Liver (tissue), 9 donors: ENCODE data around the gene SMIM7. TPM values are rescaled to one million over a fixed set of nuclear protein-coding genes. Genes with fewer than 3 reads are reported as not detected.

Source experiments
- DNase-seq: peaks from one replicate; pipeline ENCODE4 v3.0.0-alpha.2; 2017; ENCODE audit warnings: low spot score
- H3K27ac ChIP-seq, 2 donors: one replicate each; pipeline ENCODE4 v1.7.0; 2013; ENCODE audit warnings: inconsistent platforms in 2 of 2, low read length in 2 of 2, control low read depth in 1 of 2, low read depth in 1 of 2, mild to moderate bottlenecking in 1 of 2
- H3K27me3 ChIP-seq, 4 donors: one replicate each; pipeline versions ENCODE4 v1.6.1 to v1.7.0; 2013; ENCODE audit warnings: low read length in 3 of 4, inconsistent platforms in 1 of 4, mild to moderate bottlenecking in 1 of 4, moderate library complexity in 1 of 4; ENCODE audit not compliant: control insufficient read depth in 4 of 4, insufficient read depth in 4 of 4
- H3K36me3 ChIP-seq, 4 donors: one replicate each; pipeline versions ENCODE4 v1.6.1 to v1.7.0; 2013; ENCODE audit warnings: low read length in 3 of 4, mild to moderate bottlenecking in 3 of 4, low read depth in 1 of 4, moderate library complexity in 1 of 4; ENCODE audit not compliant: control insufficient read depth in 4 of 4, insufficient read depth in 3 of 4
- H3K4me1 ChIP-seq, 4 donors: one replicate each; pipeline versions ENCODE4 v1.6.1 to v1.7.0; 2013; ENCODE audit warnings: low read length in 3 of 4, mild to moderate bottlenecking in 3 of 4, moderate library complexity in 1 of 4; ENCODE audit not compliant: control insufficient read depth in 4 of 4, insufficient read depth in 4 of 4
- H3K4me3 ChIP-seq, 3 donors: one replicate each; pipeline versions ENCODE4 v1.6.1 to v1.7.0; 2013; ENCODE audit warnings: low read length in 3 of 3, control low read depth in 1 of 3, low read depth in 1 of 3, mild to moderate bottlenecking in 1 of 3
- H3K9ac ChIP-seq, 2 donors: one replicate each; pipeline ENCODE4 v1.7.0; 2013; ENCODE audit warnings: low read length in 2 of 2, mild to moderate bottlenecking in 2 of 2, moderate library complexity in 2 of 2, control low read depth in 1 of 2, low read depth in 1 of 2
- H3K9me3 ChIP-seq, 4 donors: one replicate each; pipeline versions ENCODE4 v1.6.1 to v1.7.0; 2013; ENCODE audit warnings: low read length in 3 of 4; ENCODE audit not compliant: control insufficient read depth in 4 of 4
- ATF3 ChIP-seq: IDR thresholded peaks from 2 replicates; pipeline ENCODE4 v1.6.1; 2016; ENCODE audit warnings: antibody characterized with exemption
- CTCF ChIP-seq: fragments of 150-350 bp; IDR thresholded peaks from 2 replicates; pipeline ENCODE4 v1.5.1; 2017; ENCODE audit warnings: improper control_type of control experiment, low read depth, low read length; ENCODE audit not compliant: missing input control
- FOXA1 ChIP-seq: IDR thresholded peaks from 2 replicates; pipeline ENCODE4 v1.6.1; 2016; ENCODE audit warnings: antibody characterized with exemption
- FOXA2 ChIP-seq: IDR thresholded peaks from 2 replicates; pipeline ENCODE4 v1.6.1; 2016; ENCODE audit warnings: antibody characterized with exemption
- HNF4A ChIP-seq, 2 donors: conservative IDR thresholded peaks; 2 replicates each; pipeline ENCODE4 v1.6.1; 2016; ENCODE audit warnings: antibody characterized with exemption in 2 of 2, mild to moderate bottlenecking in 2 of 2
- HNF4G ChIP-seq: IDR thresholded peaks from 2 replicates; pipeline ENCODE4 v1.6.1; 2016; ENCODE audit warnings: antibody characterized with exemption
- NR2F2 ChIP-seq: IDR thresholded peaks from 2 replicates; pipeline ENCODE4 v1.6.1; 2016; ENCODE audit warnings: antibody characterized with exemption
- RAD21 ChIP-seq, 2 donors: IDR thresholded peaks; 2 replicates each; pipeline ENCODE4 v1.6.1; 2016; ENCODE audit warnings: antibody characterized with exemption in 2 of 2, mild to moderate bottlenecking in 2 of 2
- RXRA ChIP-seq, 2 donors: IDR thresholded peaks; 2 replicates each; pipeline ENCODE4 v1.6.1; 2017 to 2018; ENCODE audit warnings: antibody characterized with exemption in 2 of 2, mild to moderate bottlenecking in 1 of 2
- SP1 ChIP-seq: IDR thresholded peaks from 2 replicates; pipeline ENCODE4 v1.6.1; 2018; ENCODE audit warnings: antibody characterized with exemption, mild to moderate bottlenecking
- TAF1 ChIP-seq: conservative IDR thresholded peaks from 2 replicates; pipeline ENCODE4 v1.6.1; 2016; ENCODE audit warnings: antibody characterized with exemption, mild to moderate bottlenecking
- YY1 ChIP-seq: IDR thresholded peaks from 2 replicates; pipeline ENCODE4 v1.6.1; 2016; ENCODE audit warnings: antibody characterized with exemption, mild to moderate bottlenecking
- ZBTB33 ChIP-seq: IDR thresholded peaks from 2 replicates; pipeline ENCODE4 v1.6.1; 2016; ENCODE audit warnings: antibody characterized with exemption
- WGBS: extraction: QIAGEN DNeasy Blood & Tissue Kit; methylation state at CpG from one replicate; pipeline ENCODE4 v1.1.7; 2013; 5-methylcytosine and 5-hydroxymethylcytosine counted together
- polyA plus RNA-seq, 2 donors: library from polyadenylated mRNA; stranded (reverse) in 1 of 2; unstranded in 1 of 2; fragments of 200-250 nt in 1 of 2; fragments of >200 nt in 1 of 2; fragmentation: Nextera tagmentation in 1 of 2; extraction: Ambion mirVana in 1 of 2; gene quantifications; one replicate each; pipeline versions ENCODE4 v1.2.1 to v1.2.3, GENCODE V29; 2013 to 2015
- total RNA-seq, 2 donors: library from RNA; depleted of rRNA; stranded (reverse); fragments of >200 nt; gene quantifications; one replicate each; pipeline ENCODE4 v1.2.3, GENCODE V29; 2014
- TF ChIP-seq, protein P1 (sequence below): IDR thresholded peaks from 2 replicates; pipeline ENCODE4 v1.6.1; 2016; ENCODE audit warnings: antibody characterized with exemption
- donor health status: healthy.
- donor health status: healthy.
- donor health status: healthy.
- donor health status: healthy.
- donor health status: healthy.

The SMIM7 gene
- total and polyA plus RNA-seq, 4 donors, result 35.2 to 81.8 (median 46.9) TPM

DNA sequence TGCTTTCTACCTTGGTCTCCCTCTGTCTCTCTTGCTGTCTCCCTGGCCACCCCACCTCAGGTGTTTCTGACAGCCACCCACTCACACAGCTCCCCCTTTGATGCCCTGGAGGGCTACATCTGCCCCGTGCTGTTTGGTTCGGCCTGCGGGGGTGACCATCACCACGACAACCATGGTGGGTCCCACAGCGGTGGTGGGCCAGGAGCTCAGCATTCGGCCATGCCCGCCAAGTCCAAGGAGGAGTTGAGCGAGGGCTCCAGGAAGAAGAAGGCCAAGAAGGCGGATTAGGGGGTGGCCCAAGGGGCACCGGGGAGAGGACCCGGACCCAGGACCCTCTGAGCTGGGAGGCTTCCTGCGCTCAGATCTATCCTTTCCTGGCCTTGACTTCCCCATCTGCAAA is 28.1 kb upstream of the SMIM7 start:
- Histone ChIP-seq H3K27ac (no peak overlapping the region), H3K27me3 (no peaks in the 10 kb centered on the region), H3K9me3 (no peaks in the 10 kb centered on the region), H3K9ac (no peak overlapping the region), H3K4me1 (no peaks in the 10 kb centered on the region), H3K36me3 (no peaks in the 10 kb centered on the region), H3K4me3 (no peak overlapping the region)
- WGBS, result 92% methylated on average over 12 of the region's 12 CpGs
- TF ChIP-seq ATF3 (no peak), NR2F2 (no peak), CTCF (no peak), FOXA2 (no peak), RAD21 (IDR thresholded peaks at IDR 0.05) (no peak), RXRA (IDR thresholded peaks at IDR 0.05) (no peak), ZBTB33 (no peak)
- DNase-seq, result no peak

DNA sequence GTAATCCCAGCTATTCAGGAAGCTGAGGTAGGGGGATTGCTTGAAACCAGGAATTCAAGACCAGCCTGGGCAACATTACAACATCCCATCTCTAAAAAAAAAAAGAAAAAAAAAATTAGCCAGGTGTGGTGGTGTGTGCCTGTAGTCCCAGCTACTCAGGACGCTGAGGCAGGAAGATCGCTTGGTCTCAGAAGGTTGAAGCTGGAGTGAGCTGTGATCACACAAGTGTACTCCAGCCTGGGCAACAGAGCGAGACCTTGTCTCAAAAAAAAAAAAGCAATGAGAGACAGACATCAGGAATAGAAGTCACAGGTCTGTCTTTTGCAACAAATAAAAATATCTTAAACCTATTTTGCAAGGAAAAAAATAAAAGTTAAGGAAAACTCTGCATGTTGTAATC is 24.3 kb upstream of the SMIM7 start:
- Histone ChIP-seq H3K4me3 (no peak overlapping the region), H3K4me1 (no peaks in the 10 kb centered on the region), H3K36me3 (peaks cover 0 to 15% (median 9%) of the 10 kb centered on the region in 4 donors), H3K27me3 (no peaks in the 10 kb centered on the region), H3K9me3 (peaks cover 0 to 4% (median 0%) of the 10 kb centered on the region in 4 donors), H3K9ac (no peak overlapping the region), H3K27ac (no peak overlapping the region)
- DNase-seq, result no peak
- WGBS, result 95% methylated on average over 3 of the region's 3 CpGs
- no peak for TF ChIP-seq RXRA (IDR thresholded peaks at IDR 0.05)
- TF ChIP-seq ATF3, result no peak
- no peak for TF ChIP-seq HNF4A (conservative IDR thresholded peaks at IDR 0.05)

GRCh38 chr19:16682539-16682938 is 22.6 kb upstream of the SMIM7 start:
- no peak overlapping the region for H3K9ac ChIP-seq
- TF ChIP-seq NR2F2, result no peak
- no peak for TF ChIP-seq YY1
- no peak for TF ChIP-seq ZBTB33
- no peak for TF ChIP-seq HNF4G
- no peak for TF ChIP-seq CTCF
- no peak for TF ChIP-seq FOXA1
- no peak for TF ChIP-seq ATF3
- TF ChIP-seq TAF1, result no peak
- no peak for TF ChIP-seq SP1
- TF ChIP-seq, protein P1, sequence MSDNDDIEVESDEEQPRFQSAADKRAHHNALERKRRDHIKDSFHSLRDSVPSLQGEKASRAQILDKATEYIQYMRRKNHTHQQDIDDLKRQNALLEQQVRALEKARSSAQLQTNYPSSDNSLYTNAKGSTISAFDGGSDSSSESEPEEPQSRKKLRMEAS, result no peak
- peaks cover 0 to 15% (median 9%) of the 10 kb centered on the region in 4 donors for H3K36me3 ChIP-seq
- no peaks in the 10 kb centered on the region for H3K27me3 ChIP-seq
- 100% methylated on average over 2 of the region's 2 CpGs for WGBS
- no peak overlapping the region for H3K27ac ChIP-seq
- DNase-seq, result no peak
- peaks cover 0 to 4% (median 0%) of the 10 kb centered on the region in 4 donors for H3K9me3 ChIP-seq
- no peak overlapping the region for H3K4me3 ChIP-seq
- no peaks in the 10 kb centered on the region for H3K4me1 ChIP-seq
